C1 segment of cervical spinal cord (tissue), 14 donors: Measurements from ENCODE around the gene RABL2B.

Source experiments
- DNase-seq, 14 donors: peaks; one replicate each; lab custom pipeline; 2025; lab: John Stamatoyannopoulos, UW

RABL2B gene

DNA sequence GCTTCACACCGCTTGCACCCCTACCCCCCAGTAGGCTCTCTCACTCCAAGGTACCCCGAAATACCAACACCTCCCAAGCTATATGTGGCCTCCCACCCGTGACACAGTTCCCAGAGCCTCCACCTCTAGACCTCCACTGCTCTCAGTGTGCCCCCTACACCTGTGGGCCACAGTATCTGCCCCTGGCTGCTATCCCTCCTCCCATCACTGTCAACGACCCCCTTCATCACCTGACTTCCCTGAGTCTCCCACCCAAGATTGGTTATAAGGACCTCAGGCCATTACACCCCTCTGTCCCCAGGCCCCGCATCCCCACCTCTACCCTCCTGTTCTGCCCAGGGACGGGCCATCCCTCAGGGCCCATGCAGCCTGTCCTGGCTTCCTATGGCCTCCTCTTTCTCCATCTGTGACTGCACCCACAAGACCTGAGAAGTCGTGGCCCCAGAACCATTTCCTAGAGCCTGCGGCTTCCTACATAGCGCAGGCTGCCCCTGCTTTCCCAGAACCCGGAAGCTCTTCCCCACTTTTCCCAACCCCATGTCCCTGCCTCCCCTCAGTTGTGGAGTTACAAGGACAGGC is 44.7 kb downstream of the RABL2B start:
- no peak for DNase-seq

GRCh38 chr22:50737728-50738648 is 45.4 kb downstream of the RABL2B start, which contains the start of gene ACR:
TSS of gene ACR (plus strand) at chr22:50738204. CDS start at chr22:50738236, 32 bp downstream.
- no peak for DNase-seq

GRCh38 chr22:50735739-50736030 is 47.8 kb downstream of the RABL2B start:
- no peak for DNase-seq

GRCh38 chr22:50734986-50735738 is 48.3 kb downstream of the RABL2B start:
- no peak for DNase-seq

- no peak for DNase-seq
These were observed 49.1 kb downstream of the RABL2B start for GRCh38 chr22:50734343-50734771.

DNA sequence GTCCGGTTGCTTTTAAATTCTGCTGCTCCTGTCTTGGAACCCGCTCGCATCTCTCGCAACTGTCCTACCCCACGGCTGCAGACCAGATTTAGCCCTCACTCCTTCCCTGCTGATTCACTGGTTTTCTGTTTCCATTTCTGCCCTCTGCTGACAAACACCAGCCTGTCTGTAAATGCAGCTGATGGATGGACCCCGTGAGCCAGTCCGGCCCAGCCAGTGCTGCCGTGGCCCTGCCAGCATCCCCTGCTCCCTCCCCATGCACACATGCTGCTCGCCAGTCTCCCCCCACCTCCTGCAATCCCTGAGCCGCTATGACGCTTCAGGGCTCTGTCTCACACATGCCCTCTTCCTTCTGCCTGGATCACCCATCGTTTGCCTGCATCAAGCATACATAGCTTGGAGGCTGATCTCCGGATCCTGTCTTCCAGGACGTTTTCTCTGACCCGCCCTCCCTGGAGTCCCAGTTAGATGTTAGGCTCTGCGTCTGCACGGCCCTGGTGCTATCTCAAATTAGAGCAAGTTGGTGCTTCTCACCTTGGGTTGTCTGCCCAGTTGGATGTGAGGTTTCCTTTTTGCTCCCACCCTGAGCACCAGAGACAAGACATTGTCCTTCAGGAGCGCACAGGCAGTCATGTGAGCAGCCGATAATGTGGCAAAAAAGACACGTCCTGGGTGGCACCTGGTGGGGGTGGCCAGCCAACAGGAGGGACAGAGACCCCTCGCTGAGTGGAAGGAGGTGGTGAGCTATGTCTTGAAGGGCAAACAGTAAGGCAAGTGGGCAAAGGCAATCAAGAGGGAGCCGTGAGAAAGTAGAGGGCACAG is 49.7 kb downstream of the RABL2B start:
- DNase-seq = peak in 11 of 14 donors; percentile 21 to 86 (median 51)

DNA sequence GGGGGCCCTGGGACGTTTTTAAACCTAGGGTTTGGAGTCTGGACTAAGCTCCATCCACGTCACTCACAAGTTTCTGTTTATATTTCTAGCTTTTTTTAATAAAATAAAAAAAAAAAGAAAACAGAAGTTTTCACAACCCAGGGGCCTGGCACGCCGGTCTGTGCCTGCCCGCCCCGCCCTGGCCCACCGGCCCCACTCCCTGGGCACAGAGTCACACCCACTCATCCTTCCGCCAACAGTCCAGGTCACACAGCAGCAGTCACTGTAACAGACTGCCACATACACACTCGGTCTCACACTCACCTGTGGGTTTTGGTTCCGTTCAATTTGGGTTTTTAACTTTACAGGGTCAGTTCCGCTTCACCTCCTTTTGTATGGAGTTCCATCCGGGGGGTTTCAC is 50.8 kb downstream of the RABL2B start:
- no peak for DNase-seq

- DNase-seq = peak in 5 of 14 donors; percentile 15 to 37 (median 35)
These were observed 51.4 kb downstream of the RABL2B start for GRCh38 chr22:50731811-50732624.

GRCh38 chr22:50730941-50731661 is 52.3 kb downstream of the RABL2B start:
- no peak for DNase-seq

GRCh38 chr22:50730013-50730891 is 53.2 kb downstream of the RABL2B start:
- no peak for DNase-seq

GRCh38 chr22:50729391-50730012 is 53.9 kb downstream of the RABL2B start:
- DNase-seq = no peak

- no peak for DNase-seq
These were observed 54.9 kb downstream of the RABL2B start for GRCh38 chr22:50728523-50728931.

DNA sequence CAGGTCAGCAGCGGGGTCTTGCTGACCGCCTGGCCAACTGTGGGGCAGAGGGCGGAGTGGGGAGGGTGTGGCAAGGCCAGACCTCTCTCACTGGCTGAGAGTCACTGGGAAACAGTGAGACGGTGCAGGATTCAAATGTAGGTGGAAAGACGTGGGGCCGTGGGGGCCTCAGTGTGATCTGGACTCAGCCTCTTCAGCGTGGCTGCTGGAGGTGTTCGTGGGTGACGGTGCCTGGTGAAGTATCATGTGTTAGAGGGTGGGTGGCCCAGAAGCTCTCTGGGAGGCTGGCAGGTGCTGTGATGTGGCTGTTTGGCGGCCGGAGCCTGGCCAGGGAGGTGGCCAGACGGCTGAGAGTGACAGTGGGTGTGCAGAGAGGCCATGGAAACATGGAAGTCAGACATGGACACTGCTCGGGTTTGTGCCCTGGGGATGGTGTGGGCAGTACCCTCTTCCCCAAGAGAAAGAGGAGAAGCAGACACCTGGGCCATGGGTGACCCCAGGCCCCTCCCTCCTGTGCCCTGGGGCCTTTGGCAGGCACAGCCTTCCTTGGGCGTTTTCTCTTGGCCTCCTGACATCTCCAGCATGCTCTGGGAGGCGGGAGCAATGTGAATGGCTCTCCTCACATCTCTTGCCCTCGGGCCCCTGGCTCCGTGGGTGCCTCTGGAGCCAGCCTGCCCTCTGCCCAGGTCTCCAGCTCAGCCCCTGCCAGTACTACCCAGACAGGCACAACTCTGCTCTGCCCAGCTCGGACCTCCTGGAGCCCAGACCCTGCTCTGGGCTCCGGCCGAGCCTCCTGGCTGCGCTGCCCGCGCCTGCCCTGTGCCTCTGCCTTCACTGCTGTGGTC is 55.5 kb downstream of the RABL2B start:
- no peak for DNase-seq

DNA sequence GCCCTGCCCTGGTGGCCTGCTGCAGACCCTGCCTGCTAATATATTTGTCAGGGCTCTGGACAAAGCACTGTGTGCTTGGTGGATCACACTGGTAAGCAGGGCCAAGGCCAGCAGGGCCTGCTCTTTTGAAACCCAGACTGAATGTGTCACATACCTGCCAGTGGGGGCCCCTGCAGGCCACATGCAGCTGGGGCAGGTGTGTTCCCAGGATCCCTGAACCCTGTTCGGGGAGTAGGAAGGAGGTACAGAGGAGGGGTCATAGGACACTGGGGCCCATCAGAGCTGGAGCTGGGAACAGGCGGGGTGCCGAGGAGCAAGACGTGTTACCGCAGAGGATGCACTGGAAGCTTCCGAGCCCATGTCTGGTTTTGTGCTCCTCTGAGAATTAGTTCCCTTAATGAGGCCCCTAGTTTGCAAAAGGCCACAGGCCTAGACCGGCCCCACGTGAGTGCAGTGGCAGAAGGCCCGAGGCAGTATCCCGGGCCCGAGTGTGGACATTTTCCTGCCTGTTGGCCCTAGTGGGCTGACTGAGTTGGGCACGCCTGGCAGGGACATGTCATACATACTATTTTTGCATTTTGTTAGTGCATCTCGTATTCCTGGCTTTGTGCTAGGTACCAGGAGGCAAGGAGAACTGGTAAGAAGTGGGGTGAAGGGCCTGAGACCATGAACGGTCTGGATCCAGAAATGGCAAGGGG is 56.6 kb downstream of the RABL2B start:
- DNase-seq = no peak

DNA sequence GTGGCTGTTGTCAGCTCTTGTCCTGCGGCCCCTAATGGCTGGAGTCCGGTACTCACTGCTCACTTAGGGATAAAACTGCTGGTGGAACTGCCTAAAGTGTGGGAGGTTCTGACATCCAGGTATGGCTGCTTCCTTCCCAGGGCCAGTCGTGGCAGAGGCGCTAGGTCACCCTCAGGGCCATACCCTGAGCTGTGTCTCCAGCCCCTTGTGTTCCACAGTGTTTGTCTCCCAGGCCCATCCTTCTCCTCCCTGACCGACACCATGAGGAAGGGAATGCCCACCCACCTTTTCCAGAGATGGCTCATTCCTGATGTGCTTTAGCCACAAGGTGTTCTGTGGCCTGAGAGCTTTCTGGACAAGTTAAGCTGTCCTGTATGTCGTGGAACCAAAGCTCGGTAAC is 57.8 kb downstream of the RABL2B start:
- DNase-seq = no peak

DNA sequence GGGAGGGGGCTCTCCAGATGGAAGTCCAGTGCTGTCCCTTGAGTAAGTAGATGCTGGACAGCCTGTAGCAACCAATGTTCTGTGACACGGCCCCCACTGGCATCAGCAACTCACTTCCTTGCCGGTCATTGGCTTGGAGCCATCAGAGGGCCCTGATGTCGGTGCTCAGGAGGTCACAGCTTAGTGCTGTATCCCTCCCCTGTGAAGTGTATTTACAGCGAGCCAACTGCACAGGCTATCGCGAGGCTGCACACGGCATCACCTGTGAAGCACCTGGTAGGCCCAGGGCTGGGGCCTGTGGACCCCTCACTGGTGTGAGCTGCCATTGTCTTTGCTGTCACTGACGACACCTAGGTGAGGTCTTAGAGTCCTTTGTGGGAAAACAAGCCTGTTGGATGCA is 58.8 kb downstream of the RABL2B start:
- DNase-seq = no peak

- no peak for DNase-seq
These were observed 59.4 kb downstream of the RABL2B start for GRCh38 chr22:50723991-50724390.
